Brain microvascular endothelial cell (primary cell): Measurements from ENCODE around the gene PIGM.

ENCODE experiments used
- DNase-seq: peaks from one replicate; pipeline ENCODE4 v3.0.0-alpha.2; 2020
- H3K27ac ChIP-seq: fragments of 250-450 bp; sonication (Bioruptor Pico); 2 replicates; pipeline ENCODE4 v1.5.1; 2020; ENCODE audit warnings: mild to moderate bottlenecking, moderate library complexity
- H3K27me3 ChIP-seq: fragments of 250-450 bp; sonication (Bioruptor Pico); replicated peaks from 2 replicates; pipeline ENCODE4 v1.5.1; 2020; ENCODE audit warnings: mild to moderate bottlenecking
- H3K36me3 ChIP-seq: fragments of 250-450 bp; sonication (Bioruptor Pico); replicated peaks from 2 replicates; pipeline ENCODE4 v1.5.1; 2020; ENCODE audit warnings: mild to moderate bottlenecking
- H3K4me3 ChIP-seq: 2 replicates; pipeline ENCODE4 v1.5.1; 2011; ENCODE audit warnings: low read depth, mild to moderate bottlenecking, control low read depth, low read length, moderate library complexity
- CTCF ChIP-seq: IDR thresholded peaks from 2 replicates; pipeline ENCODE4 v1.5.1; 2011; ENCODE audit warnings: low read depth, mild to moderate bottlenecking, moderate library complexity, low read length, control low read depth, inconsistent platforms; ENCODE audit errors: missing control alignments
- in situ Hi-C: cut with HindIII; loops from 2 replicates; pipeline ENCODE4 v1.10.0; 2017; ENCODE audit warnings: low sequenced_read_pairs, low pct_ligation_motif_present

PIGM gene

GRCh38 chr1:160077486-160077885 is 45.7 kb upstream of the PIGM start:
- no peak overlapping the region for H3K27ac ChIP-seq
- in situ Hi-C loops = no loop called here
- H3K36me3 ChIP-seq = no peaks in the 10 kb centered on the region
- no peak for DNase-seq
- H3K4me3 ChIP-seq = no peak overlapping the region
- no peak for TF ChIP-seq CTCF
- peaks cover 34% of the 10 kb centered on the region for H3K27me3 ChIP-seq

GRCh38 chr1:160076295-160076694 is 44.5 kb upstream of the PIGM start:
- TF ChIP-seq CTCF = no peak
- H3K27ac ChIP-seq = no peak overlapping the region
- no peak overlapping the region for H3K4me3 ChIP-seq
- DNase-seq = no peak
- peaks cover 29% of the 10 kb centered on the region for H3K27me3 ChIP-seq
- H3K36me3 ChIP-seq = no peaks in the 10 kb centered on the region
- in situ Hi-C loops = no loop called here

GRCh38 chr1:160075836-160076235 is 44.0 kb upstream of the PIGM start:
- Histone ChIP-seq H3K36me3 (no peaks in the 10 kb centered on the region), H3K27me3 (peaks cover 29% of the 10 kb centered on the region), H3K27ac (no peak overlapping the region), H3K4me3 (no peak overlapping the region)
- no peak for TF ChIP-seq CTCF
- in situ Hi-C loops = no loop called here
- DNase-seq = no peak

- in situ Hi-C loops = no loop called here
- Histone ChIP-seq H3K27me3 (peaks cover 23% of the 10 kb centered on the region), H3K36me3 (no peaks in the 10 kb centered on the region), H3K4me3 (no peak overlapping the region), H3K27ac (no peak overlapping the region)
- no peak for DNase-seq
- TF ChIP-seq CTCF = no peak
Measured at GRCh38 chr1:160074865-160075264, 43.1 kb upstream of the PIGM start.

GRCh38 chr1:160071289-160071688 is 39.5 kb upstream of the PIGM start:
- H3K27me3 ChIP-seq = peaks cover 23% of the 10 kb centered on the region
- in situ Hi-C loops = no loop called here
- no peak for TF ChIP-seq CTCF
- no peaks in the 10 kb centered on the region for H3K36me3 ChIP-seq
- no peak overlapping the region for H3K27ac ChIP-seq
- no peak for DNase-seq
- no peak overlapping the region for H3K4me3 ChIP-seq
